ENCODE measurements around the gene ARHGAP6.

- TF ChIP-seq CTCF (IDR thresholded peaks at IDR 0.05 in 2 of 3, conservative IDR thresholded peaks at IDR 0.05 in 1 of 3; ENCODE audit: borderline replicate concordance in 1 of 3, insufficient read depth in 1 of 3, low read depth in 2 of 3, low read length in 2 of 3) (no peak), POLR2AphosphoS5 (IDR thresholded peaks at IDR 0.05; ENCODE audit: low read depth, low read length) (no peak), EZH2phosphoT487 (IDR thresholded peaks at IDR 0.05; ENCODE audit: borderline replicate concordance) (no peak), JUND (IDR thresholded peaks at IDR 0.05) (no peak), EZH2 (IDR thresholded peaks at IDR 0.05) (no peak), POLR2A (IDR thresholded peaks at IDR 0.05; ENCODE audit: borderline replicate concordance, extremely low read depth, insufficient read depth, insufficient read length) (no peak), ZNF274 (IDR thresholded peaks at IDR 0.05; ENCODE audit: low read depth, low read length) (no peak), SP1 (IDR thresholded peaks at IDR 0.05; ENCODE audit: low read depth) (no peak), MAX (IDR thresholded peaks at IDR 0.05) (no peak), RAD21 (IDR thresholded peaks at IDR 0.05; ENCODE audit: low read depth) (no peak), TCF7L2 (IDR thresholded peaks at IDR 0.05; ENCODE audit: borderline replicate concordance, extremely low read depth, insufficient read depth, insufficient read length) (no peak), ATF3 (IDR thresholded peaks at IDR 0.05) (no peak), FOSL1 (IDR thresholded peaks at IDR 0.05; ENCODE audit: low read depth) (no peak), SIN3A (IDR thresholded peaks at IDR 0.05; ENCODE audit: low read depth) (no peak)
Measured at GRCh38 chrX:11206716-11207115, 459.0 kb downstream of the ARHGAP6 start.

All from HCT116 (cell line).